GM12872 (cell line): ENCODE data around the gene ASB1.

Experiments used
- TF ChIP-seq, protein P1 (sequence below): IDR thresholded peaks from 3 replicates; pipeline ENCODE4 v1.5.1; 2011; ENCODE audit warnings: low read depth, mild to moderate bottlenecking, low read length, moderate library complexity; ENCODE audit not compliant: insufficient read depth

The ASB1 gene

DNA sequence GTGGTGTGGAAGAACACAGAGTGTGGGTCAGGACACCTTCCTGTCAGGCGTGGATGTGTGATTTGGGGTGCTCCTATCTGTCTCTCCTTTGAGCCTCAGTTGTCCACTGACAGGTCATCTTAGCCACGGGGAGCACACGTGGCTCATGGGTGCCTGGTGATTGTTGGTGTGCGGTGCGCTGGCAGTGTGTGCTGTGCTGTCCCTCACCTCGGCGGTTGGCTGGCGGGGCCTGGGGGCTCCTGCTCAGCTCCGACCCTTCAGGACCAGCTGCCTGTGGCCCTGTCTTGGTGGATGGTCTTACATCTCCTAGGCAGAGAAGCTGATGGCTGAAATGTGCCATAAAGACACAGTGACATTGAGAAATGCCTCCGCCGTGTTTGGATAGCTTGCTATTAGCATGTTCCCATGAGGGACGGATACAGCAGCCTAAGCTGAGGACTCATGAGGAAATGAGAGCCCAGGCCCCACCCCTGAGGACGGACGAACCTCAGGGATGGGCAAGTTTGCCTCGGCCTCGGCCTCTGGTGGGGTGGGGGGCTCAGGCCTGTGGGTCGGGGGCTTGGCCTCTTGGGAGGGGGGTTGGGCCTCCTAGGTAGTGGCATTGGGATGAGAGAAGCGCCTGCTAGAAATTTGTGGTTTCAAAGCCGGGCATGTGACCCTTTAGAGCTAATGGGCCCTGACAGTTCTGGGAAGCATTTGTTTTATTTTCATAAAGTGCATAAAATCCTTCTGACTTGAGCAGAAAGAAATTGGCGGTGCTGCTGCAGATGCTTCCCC, 20.3 kb upstream of the ASB1 start:
- TF ChIP-seq, protein P1, sequence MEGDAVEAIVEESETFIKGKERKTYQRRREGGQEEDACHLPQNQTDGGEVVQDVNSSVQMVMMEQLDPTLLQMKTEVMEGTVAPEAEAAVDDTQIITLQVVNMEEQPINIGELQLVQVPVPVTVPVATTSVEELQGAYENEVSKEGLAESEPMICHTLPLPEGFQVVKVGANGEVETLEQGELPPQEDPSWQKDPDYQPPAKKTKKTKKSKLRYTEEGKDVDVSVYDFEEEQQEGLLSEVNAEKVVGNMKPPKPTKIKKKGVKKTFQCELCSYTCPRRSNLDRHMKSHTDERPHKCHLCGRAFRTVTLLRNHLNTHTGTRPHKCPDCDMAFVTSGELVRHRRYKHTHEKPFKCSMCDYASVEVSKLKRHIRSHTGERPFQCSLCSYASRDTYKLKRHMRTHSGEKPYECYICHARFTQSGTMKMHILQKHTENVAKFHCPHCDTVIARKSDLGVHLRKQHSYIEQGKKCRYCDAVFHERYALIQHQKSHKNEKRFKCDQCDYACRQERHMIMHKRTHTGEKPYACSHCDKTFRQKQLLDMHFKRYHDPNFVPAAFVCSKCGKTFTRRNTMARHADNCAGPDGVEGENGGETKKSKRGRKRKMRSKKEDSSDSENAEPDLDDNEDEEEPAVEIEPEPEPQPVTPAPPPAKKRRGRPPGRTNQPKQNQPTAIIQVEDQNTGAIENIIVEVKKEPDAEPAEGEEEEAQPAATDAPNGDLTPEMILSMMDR: no peak

DNA sequence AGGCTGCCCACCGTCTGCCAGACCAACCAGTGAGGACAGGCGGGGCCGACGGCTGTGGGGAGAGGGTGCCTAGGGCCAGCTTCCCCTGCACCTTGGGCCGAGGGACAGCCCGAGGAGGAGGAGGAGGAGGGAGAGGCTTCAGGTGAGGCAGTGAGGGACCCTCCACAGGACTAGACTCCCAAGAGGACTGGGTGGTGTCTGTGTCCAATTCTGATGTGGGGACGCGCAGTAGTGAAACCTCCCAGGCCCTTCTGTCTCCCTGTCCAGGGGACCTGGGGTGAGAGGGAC, 19.8 kb upstream of the ASB1 start:
- TF ChIP-seq, protein P1: no peak

GRCh38 chr2:238407566-238407965, 19.2 kb upstream of the ASB1 start:
- TF ChIP-seq, protein P1: no peak

- TF ChIP-seq, protein P1: no peak
Measured at GRCh38 chr2:238408615-238409340, 17.9 kb upstream of the ASB1 start.

GRCh38 chr2:238409341-238410199, 17.2 kb upstream of the ASB1 start:
- TF ChIP-seq, protein P1: no peak

DNA sequence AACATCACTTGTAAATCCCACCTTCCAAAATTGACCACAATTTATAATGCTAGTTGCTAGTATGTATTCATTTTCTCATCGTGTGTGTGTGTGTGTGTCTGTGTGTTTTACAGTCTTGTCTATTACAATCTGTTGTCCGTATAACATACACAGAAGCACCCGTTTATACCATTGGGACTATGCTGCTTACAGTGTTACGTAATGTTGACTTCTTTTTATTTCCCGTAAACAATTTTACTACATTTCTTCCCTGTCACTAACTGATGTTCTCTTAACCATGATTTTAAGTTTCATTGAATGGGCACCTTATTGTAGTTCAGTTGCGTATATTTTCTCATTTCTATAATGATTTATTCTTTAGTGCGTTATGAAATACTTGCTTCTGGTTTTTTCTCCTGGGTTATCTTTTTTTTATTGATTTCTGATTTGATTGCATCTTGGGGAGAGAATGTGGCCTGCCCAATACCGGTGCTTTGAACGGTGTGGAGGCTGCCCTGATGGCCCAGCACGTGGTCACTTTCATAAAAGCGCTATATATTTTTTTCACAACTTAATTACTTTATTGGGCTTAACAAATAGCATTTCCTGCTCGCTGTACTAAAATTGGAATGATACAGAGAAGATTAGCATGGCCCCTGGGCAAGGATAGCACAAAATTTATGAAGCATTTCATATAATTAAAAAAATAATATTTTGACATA, 14.5 kb upstream of the ASB1 start:
- TF ChIP-seq, protein P1: no peak

GRCh38 chr2:238413368-238413767, 13.4 kb upstream of the ASB1 start:
- TF ChIP-seq, protein P1: no peak
